Endothelial cell of umbilical vein (primary cell): Measurements from ENCODE around the gene CCDC60. TPM values are rescaled to one million over a fixed set of nuclear protein-coding genes. Genes with fewer than 3 reads are reported as not detected.

Experiments
- BruUV-seq: library from RNA; stranded (reverse); fragments of 400-500 nt; replicated peaks from 2 replicates; lab custom pipeline; 2021; lab: Mats Ljungman, UMichigan
- CTCF ChIA-PET: fragments of 300-600, 350-600 bp; sonication (Branson Sonifier 250); formaldehyde crosslinking; loops from one replicate; lab custom pipeline; 2021; ENCODE audit warnings: antibody characterized with exemption, inconsistent platforms; lab: Charles Lee
- POLR2A ChIA-PET: fragments of 300-600, 350-600 bp; sonication (Branson Sonifier 250); formaldehyde crosslinking; loops from one replicate; lab custom pipeline; 2021; ENCODE audit warnings: antibody characterized with exemption, inconsistent platforms; lab: Charles Lee
- DNase-seq: peaks from one replicate; pipeline ENCODE4 v3.0.0-alpha.2; 2011; ENCODE audit warnings: low read depth, low spot score
- FAIRE-seq: peaks from 2 replicates; lab custom pipeline; 2011; peaks lifted over from hg19 to GRCh38; lab: Jason Lieb, UNC
- H2AFZ ChIP-seq: 2 replicates; pipeline ENCODE4 v1.6.0; 2012; ENCODE audit warnings: low read depth, low read length, control low read depth, inconsistent platforms
- H3K27ac ChIP-seq: 2 replicates; pipeline ENCODE4 v1.5.1; 2011; ENCODE audit warnings: low read depth, mild to moderate bottlenecking, control low read depth, low read length, moderate library complexity; ENCODE audit not compliant: insufficient read depth
- H3K27me3 ChIP-seq, 2 experiments: 2 replicates each; pipeline versions ENCODE4 v1.6.0 to v1.6.1; 2011; ENCODE audit warnings: low read length in 2 of 2, mixed read lengths in 1 of 2; ENCODE audit not compliant: control insufficient read depth in 2 of 2, insufficient read depth in 2 of 2
- H3K36me3 ChIP-seq, 2 experiments: 2 replicates in 1 of 2; 3 replicates in 1 of 2; pipeline ENCODE4 v1.5.1; 2011; ENCODE audit warnings: low read length in 2 of 2, mild to moderate bottlenecking in 1 of 2, moderate library complexity in 1 of 2; ENCODE audit not compliant: control insufficient read depth in 2 of 2, insufficient read depth in 2 of 2; ENCODE audit errors: extremely low read depth in 1 of 2
- H3K4me1 ChIP-seq: 3 replicates; pipeline ENCODE4 v1.5.1; 2011; ENCODE audit warnings: mild to moderate bottlenecking, low read length; ENCODE audit not compliant: control insufficient read depth, insufficient read depth; ENCODE audit errors: extremely low read depth
- H3K4me2 ChIP-seq: 2 replicates; pipeline ENCODE4 v1.6.1; 2011; ENCODE audit warnings: low read length, control low read depth, mixed read lengths; ENCODE audit not compliant: insufficient read depth
- H3K4me3 ChIP-seq, 3 experiments: fragments of 200-600 bp in 1 of 3; sonication (generic), shearing (Covaris generic) in 1 of 3; replicated peaks in 1 of 3; 2 replicates each; pipeline ENCODE4 v1.5.1; 2011 to 2016; ENCODE audit warnings: control low read depth in 3 of 3, low read length in 3 of 3, mild to moderate bottlenecking in 2 of 3, inconsistent platforms in 1 of 3, low read depth in 1 of 3, moderate library complexity in 1 of 3; ENCODE audit not compliant: insufficient read depth in 1 of 3
- H3K79me2 ChIP-seq: 2 replicates; pipeline ENCODE4 v1.6.0; 2012; ENCODE audit warnings: low read length, inconsistent platforms; ENCODE audit not compliant: control insufficient read depth, insufficient read depth
- H3K9ac ChIP-seq: replicated peaks from 2 replicates; pipeline ENCODE3; 2011; ENCODE audit warnings: low read length, control low read depth; ENCODE audit not compliant: insufficient read depth; ENCODE audit errors: extremely low read depth
- H3K9me1 ChIP-seq: replicated peaks from 3 replicates; pipeline ENCODE4 v1.6.0; 2011; ENCODE audit warnings: mild to moderate bottlenecking, low read length; ENCODE audit not compliant: control insufficient read depth, insufficient read depth; ENCODE audit errors: extremely low read depth
- H3K9me3 ChIP-seq: replicated peaks from 2 replicates; pipeline ENCODE4 v1.5.1; 2012; ENCODE audit warnings: low read length, inconsistent platforms; ENCODE audit not compliant: control insufficient read depth, insufficient read depth
- H4K20me1 ChIP-seq: replicated peaks from 2 replicates; pipeline ENCODE3; 2011; ENCODE audit warnings: mild to moderate bottlenecking, low read length; ENCODE audit not compliant: control insufficient read depth, insufficient read depth; ENCODE audit errors: extremely low read depth
- EZH2 ChIP-seq: IDR thresholded peaks from 2 replicates; pipeline ENCODE4 v1.6.1; 2012; ENCODE audit warnings: borderline replicate concordance, low read depth, mild to moderate bottlenecking, moderate library complexity, low read length, inconsistent platforms; ENCODE audit not compliant: severe bottlenecking
- FOS ChIP-seq: IDR thresholded peaks from 2 replicates; pipeline ENCODE4 v1.6.1; 2011; ENCODE audit warnings: mild to moderate bottlenecking, low read length, moderate library complexity, borderline replicate concordance; ENCODE audit not compliant: insufficient read depth
- GATA2 ChIP-seq: IDR thresholded peaks from 2 replicates; pipeline ENCODE4 v1.7.0; 2011; ENCODE audit warnings: low read depth, mild to moderate bottlenecking, moderate library complexity, mixed read lengths, low read length; ENCODE audit not compliant: insufficient read length, insufficient read depth
- JUN ChIP-seq: IDR thresholded peaks from 2 replicates; pipeline ENCODE4 v1.6.1; 2011; ENCODE audit warnings: borderline replicate concordance, low read depth; ENCODE audit not compliant: insufficient read length, insufficient read depth
- MYC ChIP-seq: IDR thresholded peaks from one replicate; pipeline ENCODE4 v1.6.1; 2011; ENCODE audit warnings: mild to moderate bottlenecking, low read depth, low read length
- POLR2A ChIP-seq: IDR thresholded peaks from 2 replicates; pipeline ENCODE4 v1.6.1; 2012; ENCODE audit warnings: low read depth, mild to moderate bottlenecking, control low read depth, low read length
- POLR2AphosphoS5 ChIP-seq: IDR thresholded peaks from 2 replicates; pipeline ENCODE4 v1.6.1; 2012; ENCODE audit warnings: low read depth, mild to moderate bottlenecking, control low read depth, low read length, moderate library complexity; ENCODE audit not compliant: insufficient read depth
- dilution Hi-C: fragments of 300-500 bp; cut with MboI; formaldehyde crosslinking; loops from one replicate; pipeline ENCODE4 v1.15.0; 2019; ENCODE audit warnings: low sequenced_read_pairs; ENCODE audit not compliant: extremely low pct_ligation_motif_present
- intact Hi-C: fragments of 100-400 bp; cut with micrococcal nuclease; formaldehyde crosslinking; loops from one replicate; pipeline ENCODE4 v1.10.0; 2022
- polyA plus RNA-seq, 4 experiments: library from polyadenylated mRNA; depleted of rRNA in 3 of 4; stranded (reverse) in 3 of 4; unstranded in 1 of 4; fragments of >200 nt; gene quantifications; 2 replicates each; pipeline versions ENCODE4 v1.2.1 to v1.2.3, GENCODE V29; 2011 to 2012; ENCODE audit warnings: missing spikeins in 1 of 4
- total RNA-seq: library from RNA; stranded (reverse); gene quantifications from 2 replicates; pipeline ENCODE4 v1.2.3, GENCODE V29; 2021
- TF ChIP-seq, protein P1 (sequence below): IDR thresholded peaks from 2 replicates; pipeline ENCODE4 v1.6.1; 2011; ENCODE audit not compliant: insufficient read depth, insufficient read length

Gene CCDC60
- total and polyA plus RNA-seq, 2 donors (not counting 3 experiments of a cell fraction or from before 2014, with no cell fraction given), result not detected

DNA sequence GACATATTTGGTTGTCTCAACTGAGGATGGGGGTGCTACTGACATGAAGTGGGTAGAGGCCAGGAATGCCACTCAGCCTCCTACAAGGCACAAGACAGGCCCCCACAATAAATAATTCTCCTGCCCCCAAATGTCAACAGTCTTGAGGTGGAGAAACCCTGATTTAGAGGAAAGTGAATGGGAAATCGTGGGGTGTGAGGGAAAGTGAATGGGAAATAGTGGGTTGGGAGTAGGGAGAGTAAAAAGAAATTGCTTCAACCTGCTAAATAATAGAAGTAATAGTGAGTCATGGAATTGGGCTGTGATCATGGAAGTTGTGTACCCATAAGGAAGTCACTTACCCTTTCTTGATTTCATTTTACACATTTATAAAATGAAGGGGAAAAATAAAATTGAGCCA is 242.4 kb downstream of the CCDC60 start:
- BruUV-seq, result no TSS peak

DNA sequence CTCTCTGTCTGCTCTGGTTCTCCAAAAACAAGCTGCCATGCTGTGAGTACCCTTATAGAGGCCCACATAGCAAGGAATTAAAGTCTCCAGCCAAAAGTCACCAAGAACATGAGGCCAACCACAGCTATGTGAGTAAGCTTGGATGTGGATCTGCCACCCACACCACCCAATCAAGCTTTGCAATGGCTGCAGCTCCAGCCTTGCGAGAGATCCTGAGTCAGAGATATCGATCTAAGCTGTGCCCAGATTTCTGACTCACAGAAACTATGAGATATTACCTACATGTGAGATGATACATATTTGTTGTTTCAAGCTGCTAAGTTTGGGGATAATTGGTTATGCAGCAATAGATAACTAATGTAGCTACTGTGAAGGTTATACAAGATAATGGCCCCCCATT is 243.6 kb downstream of the CCDC60 start:
- Histone ChIP-seq H3K9ac (no peak overlapping the region), H3K9me3 (no peaks in the 10 kb centered on the region), H3K79me2 (no peaks in the 10 kb centered on the region), H3K9me1 (no peaks in the 10 kb centered on the region), H2AFZ (no peak overlapping the region), H3K4me3 (no peak overlapping the region), H3K27ac (no peak overlapping the region), H4K20me1 (no peaks in the 10 kb centered on the region), H3K27me3 (no peaks in the 10 kb centered on the region), H3K4me2 (no peak overlapping the region), H3K36me3 (no peaks in the 10 kb centered on the region), H3K4me1 (no peaks in the 10 kb centered on the region)
- no peak for DNase-seq
- ChIA-PET CTCF (interaction anchor here (0.6 to 1.4 kb wide), 6 partner anchors 9 to 71 kb away, joined by 3 to 5 read pairs (median 4); no protein-coding TSS in a partner anchor), POLR2A (no interaction called here)
- intact Hi-C loops, result no loop called here
- dilution Hi-C loops, result no loop called here
- no peak for FAIRE-seq
- no TSS peak for BruUV-seq
- no peak for TF ChIP-seq POLR2AphosphoS5
- no peak for TF ChIP-seq JUN
- TF ChIP-seq GATA2, result no peak
- no peak for TF ChIP-seq FOS
- no peak for TF ChIP-seq POLR2A
- TF ChIP-seq, protein P1, sequence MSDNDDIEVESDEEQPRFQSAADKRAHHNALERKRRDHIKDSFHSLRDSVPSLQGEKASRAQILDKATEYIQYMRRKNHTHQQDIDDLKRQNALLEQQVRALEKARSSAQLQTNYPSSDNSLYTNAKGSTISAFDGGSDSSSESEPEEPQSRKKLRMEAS, result no peak
- TF ChIP-seq MYC, result no peak

More for the DNA sequence above, 242.4 kb downstream of the CCDC60 start:
- no peak overlapping the region for H2AFZ ChIP-seq
- intact Hi-C loops (no loop called here), dilution Hi-C loops (no loop called here)
- no peak overlapping the region for H3K4me3 ChIP-seq
- H3K4me1 ChIP-seq, result no peaks in the 10 kb centered on the region
- no peaks in the 10 kb centered on the region for H4K20me1 ChIP-seq
- no peaks in the 10 kb centered on the region for H3K9me3 ChIP-seq
- H3K9ac ChIP-seq, result no peak overlapping the region
- ChIA-PET CTCF (interaction anchor here (2.1 kb wide), 1 partner anchor 32 kb away, joined by 7 read pairs; no protein-coding TSS in a partner anchor), POLR2A (no interaction called here)
- no peaks in the 10 kb centered on the region for H3K79me2 ChIP-seq
- no peaks in the 10 kb centered on the region for H3K9me1 ChIP-seq
- TF ChIP-seq POLR2A (no peak), GATA2 (no peak), JUN (no peak), EZH2 (no peak)
- no peak overlapping the region for H3K4me2 ChIP-seq
- no peaks in the 10 kb centered on the region for H3K36me3 ChIP-seq
- no peak for DNase-seq
- no peak for FAIRE-seq
- H3K27ac ChIP-seq, result no peak overlapping the region
- H3K27me3 ChIP-seq, result no peaks in the 10 kb centered on the region
